PC-3 (cell line): ENCODE data around the gene DPP7. TPM values are rescaled to one million over a fixed set of nuclear protein-coding genes. Genes with fewer than 3 reads are reported as not detected.

Experiments
- ATAC-seq: fragments of 200-7000 bp; cut with Tn5 transposase; 2 replicates; pipeline ENCODE4 v1.9.1; 2020; ENCODE audit warnings: mild to moderate bottlenecking, moderate library complexity
- BruUV-seq: library from RNA; stranded (reverse); fragments of 400-500 nt; replicated peaks from 2 replicates; lab custom pipeline; 2021; lab: Mats Ljungman, UMichigan
- CTCF ChIA-PET: fragments of 300-600 bp; sonication (Branson Sonifier 250); formaldehyde crosslinking; loops from one replicate; lab custom pipeline; 2022; ENCODE audit warnings: antibody characterized with exemption; lab: Charles Lee
- POLR2A ChIA-PET: fragments of 300-600 bp; sonication (Branson Sonifier 250); formaldehyde crosslinking; loops from one replicate; lab custom pipeline; 2022; ENCODE audit warnings: antibody characterized with exemption; ENCODE audit not compliant: unreplicated experiment; lab: Charles Lee
- DNase-seq: peaks from one replicate; pipeline ENCODE4 v3.0.0-alpha.2; 2015
- H2AFZ ChIP-seq: fragments of 300-600 bp; sonication (generic); 2 replicates; pipeline ENCODE4 v1.6.0; 2016; ENCODE audit warnings: antibody characterized with exemption, low read length
- H3F3A ChIP-seq: fragments of 300-600 bp; sonication (generic); one replicate; pipeline ENCODE4 v1.6.0; 2017; ENCODE audit warnings: antibody characterized with exemption, low read length, control low read depth, mild to moderate bottlenecking; ENCODE audit not compliant: unreplicated experiment
- H3K27ac ChIP-seq: fragments of 300-600 bp; sonication (generic); 2 replicates; pipeline ENCODE4 v1.5.1; 2016; ENCODE audit warnings: mild to moderate bottlenecking, low read length
- H3K27me3 ChIP-seq: fragments of 300-600 bp; sonication (generic); 2 replicates; pipeline ENCODE4 v1.6.1; 2016; ENCODE audit warnings: low read length, mixed read lengths
- H3K36me3 ChIP-seq: fragments of 300-600 bp; sonication (generic); 2 replicates; pipeline ENCODE4 v1.6.1; 2016; ENCODE audit warnings: low read depth, mixed run types, low read length, mixed read lengths
- H3K4me1 ChIP-seq: fragments of 300-600 bp; sonication (generic); 2 replicates; pipeline ENCODE4 v1.5.1; 2016; ENCODE audit warnings: low read length; ENCODE audit not compliant: insufficient read depth
- H3K4me2 ChIP-seq: fragments of 300-600 bp; sonication (generic); 2 replicates; pipeline ENCODE4 v1.6.0; 2016; ENCODE audit warnings: low read length
- H3K4me3 ChIP-seq: fragments of 300-600 bp; sonication (generic); 2 replicates; pipeline ENCODE4 v1.5.1; 2016; ENCODE audit warnings: mild to moderate bottlenecking, low read length, mixed read lengths
- H3K79me2 ChIP-seq: fragments of 300-600 bp; sonication (generic); 2 replicates; pipeline ENCODE4 v1.6.1; 2017; ENCODE audit warnings: low read length, mixed read lengths
- H3K9ac ChIP-seq: fragments of 300-600 bp; sonication (generic); 2 replicates; pipeline ENCODE4 v1.6.0; 2016; ENCODE audit warnings: mild to moderate bottlenecking, low read length
- H3K9me2 ChIP-seq: fragments of 300-600 bp; sonication (generic); replicated peaks from 2 replicates; pipeline ENCODE4 v1.6.1; 2016; ENCODE audit warnings: mixed run types, low read length, mixed read lengths
- H3K9me3 ChIP-seq: fragments of 300-600 bp; sonication (generic); 2 replicates; pipeline ENCODE4 v1.6.1; 2016; ENCODE audit warnings: low read length, mixed read lengths
- H4K20me1 ChIP-seq: fragments of 300-600 bp; sonication (generic); 2 replicates; pipeline ENCODE4 v1.6.1; 2016; ENCODE audit warnings: low read length, mixed read lengths
- EZH2 ChIP-seq: fragments of 300-600 bp; sonication (generic); IDR thresholded peaks from one replicate; pipeline ENCODE4 v1.6.1; 2017; ENCODE audit warnings: antibody characterized with exemption, mild to moderate bottlenecking, low read length; ENCODE audit not compliant: unreplicated experiment
- EZH2phosphoT487 ChIP-seq: fragments of 300-600 bp; sonication (generic); IDR thresholded peaks from 2 replicates; pipeline ENCODE4 v1.6.1; 2018; ENCODE audit warnings: mild to moderate bottlenecking, antibody characterized with exemption, low read length, borderline replicate concordance
- intact Hi-C: fragments of 100-400 bp; cut with micrococcal nuclease; formaldehyde crosslinking; loops from 2 replicates; pipeline ENCODE4 v1.9.0; 2023
- total RNA-seq: library from RNA; depleted of rRNA; stranded (reverse); fragments of >200 nt; gene quantifications from 2 replicates; pipeline ENCODE4 v1.2.3, GENCODE V29; 2014
- TF ChIP-seq, protein P1 (sequence below): fragments of 300-600 bp; sonication (generic); conservative IDR thresholded peaks from 2 replicates; pipeline ENCODE4 v1.5.1; 2017; ENCODE audit warnings: antibody characterized with exemption, low read depth, mild to moderate bottlenecking, low read length

The DPP7 gene
- total RNA-seq, 1 experiment from 2014 or later, result 103 TPM

DNA sequence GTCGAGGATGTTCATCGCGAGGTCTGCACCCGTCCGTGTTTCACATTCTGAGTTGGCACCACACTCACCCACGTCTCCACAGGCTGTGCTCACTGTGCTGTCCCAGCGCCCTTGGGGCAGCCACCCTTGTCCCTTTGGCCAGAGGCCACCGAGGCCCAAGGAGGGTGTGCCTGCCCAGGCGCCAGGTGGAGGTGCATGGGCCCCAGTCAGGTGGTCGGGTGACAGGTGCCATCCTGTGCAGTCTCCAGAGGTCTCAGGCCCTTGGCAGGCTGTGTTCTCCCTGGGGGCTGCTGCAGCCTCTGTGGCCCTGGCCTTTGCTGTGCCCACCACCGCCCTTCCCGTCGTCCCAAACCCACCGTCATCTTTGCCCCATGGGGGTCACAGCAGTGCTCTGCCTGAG is 15.3 kb downstream of the DPP7 start:
- no peaks in the 10 kb centered on the region for H3K4me1 ChIP-seq
- H3K27ac ChIP-seq, result no peak overlapping the region
- no peaks in the 10 kb centered on the region for H3K79me2 ChIP-seq
- peaks cover 34% of the 10 kb centered on the region for H3K36me3 ChIP-seq
- no peaks in the 10 kb centered on the region for H3K9me2 ChIP-seq
- TF ChIP-seq EZH2phosphoT487 (no peak), EZH2 (no peak)
- TF ChIP-seq, protein P1, sequence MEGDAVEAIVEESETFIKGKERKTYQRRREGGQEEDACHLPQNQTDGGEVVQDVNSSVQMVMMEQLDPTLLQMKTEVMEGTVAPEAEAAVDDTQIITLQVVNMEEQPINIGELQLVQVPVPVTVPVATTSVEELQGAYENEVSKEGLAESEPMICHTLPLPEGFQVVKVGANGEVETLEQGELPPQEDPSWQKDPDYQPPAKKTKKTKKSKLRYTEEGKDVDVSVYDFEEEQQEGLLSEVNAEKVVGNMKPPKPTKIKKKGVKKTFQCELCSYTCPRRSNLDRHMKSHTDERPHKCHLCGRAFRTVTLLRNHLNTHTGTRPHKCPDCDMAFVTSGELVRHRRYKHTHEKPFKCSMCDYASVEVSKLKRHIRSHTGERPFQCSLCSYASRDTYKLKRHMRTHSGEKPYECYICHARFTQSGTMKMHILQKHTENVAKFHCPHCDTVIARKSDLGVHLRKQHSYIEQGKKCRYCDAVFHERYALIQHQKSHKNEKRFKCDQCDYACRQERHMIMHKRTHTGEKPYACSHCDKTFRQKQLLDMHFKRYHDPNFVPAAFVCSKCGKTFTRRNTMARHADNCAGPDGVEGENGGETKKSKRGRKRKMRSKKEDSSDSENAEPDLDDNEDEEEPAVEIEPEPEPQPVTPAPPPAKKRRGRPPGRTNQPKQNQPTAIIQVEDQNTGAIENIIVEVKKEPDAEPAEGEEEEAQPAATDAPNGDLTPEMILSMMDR, result no peak
- intact Hi-C loops, result no loop called here
- no TSS peak for BruUV-seq
- no peak overlapping the region for H2AFZ ChIP-seq
- H3K9me3 ChIP-seq, result no peaks in the 10 kb centered on the region
- H3K4me3 ChIP-seq, result no peak overlapping the region
- ATAC-seq (no peak), DNase-seq (no peak)
- POLR2A ChIA-PET, result no interaction called here
- no peaks in the 10 kb centered on the region for H3F3A ChIP-seq
- CTCF ChIA-PET, result no interaction called here
- H4K20me1 ChIP-seq, result no peaks in the 10 kb centered on the region
- no peak overlapping the region for H3K4me2 ChIP-seq
- no peaks in the 10 kb centered on the region for H3K27me3 ChIP-seq
- no peak overlapping the region for H3K9ac ChIP-seq

- Histone ChIP-seq H3K27ac (no peak overlapping the region), H3F3A (no peaks in the 10 kb centered on the region), H3K9me3 (no peaks in the 10 kb centered on the region), H2AFZ (no peak overlapping the region), H3K4me3 (no peak overlapping the region), H3K4me1 (no peaks in the 10 kb centered on the region), H4K20me1 (no peaks in the 10 kb centered on the region), H3K36me3 (peaks cover 23% of the 10 kb centered on the region), H3K4me2 (no peak overlapping the region), H3K9ac (no peak overlapping the region), H3K9me2 (no peaks in the 10 kb centered on the region), H3K79me2 (no peaks in the 10 kb centered on the region), H3K27me3 (no peaks in the 10 kb centered on the region)
- DNase-seq, result no peak
- no peak for ATAC-seq
- TF ChIP-seq EZH2 (no peak), EZH2phosphoT487 (no peak)
- TF ChIP-seq, protein P1, result no peak
- ChIA-PET POLR2A (no interaction called here), CTCF (no interaction called here)
- no TSS peak for BruUV-seq
- intact Hi-C loops, result no loop called here
These were observed 16.6 kb downstream of the DPP7 start for GRCh38 chr9:137097761-137098462.

GRCh38 chr9:137096785-137097546 is 17.6 kb downstream of the DPP7 start:
- Histone ChIP-seq H3K79me2 (no peaks in the 10 kb centered on the region), H3K4me2 (no peak overlapping the region), H3K9me2 (no peaks in the 10 kb centered on the region), H3K4me1 (no peaks in the 10 kb centered on the region), H3K27ac (no peak overlapping the region), H3K36me3 (peaks cover 14% of the 10 kb centered on the region), H2AFZ (no peak overlapping the region), H3K9me3 (no peaks in the 10 kb centered on the region), H3F3A (no peaks in the 10 kb centered on the region), H3K27me3 (no peaks in the 10 kb centered on the region), H3K4me3 (no peak overlapping the region), H3K9ac (no peak overlapping the region), H4K20me1 (no peaks in the 10 kb centered on the region)
- no peak for DNase-seq
- ChIA-PET POLR2A (no interaction called here), CTCF (no interaction called here)
- intact Hi-C loops, result no loop called here
- BruUV-seq, result no TSS peak
- TF ChIP-seq EZH2, result no peak
- no peak for TF ChIP-seq EZH2phosphoT487
- TF ChIP-seq, protein P1, result no peak
- ATAC-seq, result no peak
